ENCODE results near the gene HKDC1.

The HKDC1 gene

GRCh38 chr10:69259547-69260243 lies 39.6 kb downstream of the HKDC1 start:
- no peaks in the 10 kb centered on the region for H3K27me3 ChIP-seq (ENCODE audit: insufficient read depth, low read depth, severe bottlenecking)
- TF ChIP-seq CTCF (IDR thresholded peaks at IDR 0.05; ENCODE audit: low read depth, low read length): no peak

GRCh38 chr10:69261184-69261583 lies 41.1 kb downstream of the HKDC1 start:
- Histone ChIP-seq H3K36me3 (no peaks in the 10 kb centered on the region), H3K27me3 (ENCODE audit: insufficient read depth, low read depth, severe bottlenecking) (no peaks in the 10 kb centered on the region), H3K4me3 (ENCODE audit: low read depth, low read length) (no peak overlapping the region), H3K9me3 (ENCODE audit: severe bottlenecking) (no peaks in the 10 kb centered on the region), H3K27ac (no peak overlapping the region)
- no peak for TF ChIP-seq CTCF (IDR thresholded peaks at IDR 0.05; ENCODE audit: low read depth, low read length)
- DNase-seq: no peak

More at GRCh38 chr10:69259547-69260243, 39.6 kb downstream of the HKDC1 start:
- no peak for DNase-seq
- H3K4me3 ChIP-seq (ENCODE audit: low read depth, low read length): no peak overlapping the region
- H3K36me3 ChIP-seq: no peaks in the 10 kb centered on the region
- no peak overlapping the region for H3K27ac ChIP-seq
- no peaks in the 10 kb centered on the region for H3K9me3 ChIP-seq (ENCODE audit: severe bottlenecking)

DNA sequence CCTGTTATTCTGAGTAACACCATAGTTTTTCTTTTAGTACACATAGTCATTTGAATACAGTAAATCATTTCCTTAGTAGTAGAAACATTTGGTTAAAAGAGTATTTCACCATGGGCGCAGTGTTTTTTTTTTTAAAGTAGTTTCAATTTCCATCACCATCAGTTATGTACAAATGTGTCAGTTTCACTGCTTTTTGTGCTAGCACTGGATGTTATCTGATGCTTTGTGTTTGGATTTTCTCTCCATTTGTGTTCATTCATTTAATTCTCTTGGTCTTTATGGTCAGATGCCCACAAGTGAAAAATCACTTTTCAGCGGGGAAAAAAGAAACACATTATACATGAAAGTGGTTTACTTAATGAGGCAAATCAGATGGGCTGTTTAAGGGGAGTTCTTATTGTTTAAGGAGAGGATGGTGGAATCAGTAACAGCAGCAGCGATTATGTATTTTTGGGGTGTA lies 42.2 kb downstream of the HKDC1 start:
- Histone ChIP-seq H3K27me3 (ENCODE audit: insufficient read depth, low read depth, severe bottlenecking) (no peaks in the 10 kb centered on the region), H3K9me3 (ENCODE audit: severe bottlenecking) (no peaks in the 10 kb centered on the region), H3K36me3 (no peaks in the 10 kb centered on the region), H3K27ac (no peak overlapping the region), H3K4me3 (ENCODE audit: low read depth, low read length) (no peak overlapping the region)
- no peak for DNase-seq
- TF ChIP-seq CTCF (IDR thresholded peaks at IDR 0.05; ENCODE audit: low read depth, low read length): no peak

DNA sequence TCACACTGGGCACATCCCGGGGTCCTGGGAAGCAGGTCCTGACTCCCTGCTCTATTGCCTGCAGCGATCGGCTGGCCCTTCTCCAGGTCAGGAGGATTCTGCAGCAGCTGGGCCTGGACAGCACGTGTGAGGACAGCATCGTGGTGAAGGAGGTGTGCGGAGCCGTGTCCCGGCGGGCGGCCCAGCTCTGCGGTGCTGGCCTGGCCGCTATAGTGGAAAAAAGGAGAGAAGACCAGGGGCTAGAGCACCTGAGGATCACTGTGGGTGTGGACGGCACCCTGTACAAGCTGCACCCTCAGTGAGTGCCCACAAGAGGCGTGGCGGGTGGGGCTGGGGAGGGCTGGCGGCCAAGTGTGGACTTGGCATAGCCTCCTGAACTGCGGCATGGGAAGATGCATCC lies 45.4 kb downstream of the HKDC1 start:
- H3K27me3 ChIP-seq (ENCODE audit: insufficient read depth, low read depth, severe bottlenecking): no peaks in the 10 kb centered on the region

GRCh38 chr10:69268761-69269416 lies 48.8 kb downstream of the HKDC1 start:
- no peak for DNase-seq

More for the DNA sequence above, 45.4 kb downstream of the HKDC1 start:
- no peaks in the 10 kb centered on the region for H3K9me3 ChIP-seq (ENCODE audit: severe bottlenecking)
- H3K36me3 ChIP-seq: no peaks in the 10 kb centered on the region
- no peak for TF ChIP-seq CTCF (IDR thresholded peaks at IDR 0.05; ENCODE audit: low read depth, low read length)
- DNase-seq: no peak
- no peak overlapping the region for H3K4me3 ChIP-seq (ENCODE audit: low read depth, low read length)
- H3K27ac ChIP-seq: no peak overlapping the region

More at GRCh38 chr10:69268761-69269416, 48.8 kb downstream of the HKDC1 start:
- no peak overlapping the region for H3K4me3 ChIP-seq (ENCODE audit: low read depth, low read length)
- no peak for TF ChIP-seq CTCF (IDR thresholded peaks at IDR 0.05; ENCODE audit: low read depth, low read length)
- H3K36me3 ChIP-seq: no peaks in the 10 kb centered on the region
- no peak overlapping the region for H3K27ac ChIP-seq
- H3K27me3 ChIP-seq (ENCODE audit: insufficient read depth, low read depth, severe bottlenecking): no peaks in the 10 kb centered on the region
- no peaks in the 10 kb centered on the region for H3K9me3 ChIP-seq (ENCODE audit: severe bottlenecking)
